ENCODE data around the gene ALG9. TPM values are rescaled to one million over a fixed set of nuclear protein-coding genes. Genes with fewer than 3 reads are reported as not detected.
"Not testable (repeated sequence)": the region's sequence is repeated elsewhere in the genome, so short reads cannot be mapped to it uniquely, and the experiment has no call there.

ALG9 gene
- total RNA-seq, 1 donor from 2014 or later: 15.2 TPM

DNA sequence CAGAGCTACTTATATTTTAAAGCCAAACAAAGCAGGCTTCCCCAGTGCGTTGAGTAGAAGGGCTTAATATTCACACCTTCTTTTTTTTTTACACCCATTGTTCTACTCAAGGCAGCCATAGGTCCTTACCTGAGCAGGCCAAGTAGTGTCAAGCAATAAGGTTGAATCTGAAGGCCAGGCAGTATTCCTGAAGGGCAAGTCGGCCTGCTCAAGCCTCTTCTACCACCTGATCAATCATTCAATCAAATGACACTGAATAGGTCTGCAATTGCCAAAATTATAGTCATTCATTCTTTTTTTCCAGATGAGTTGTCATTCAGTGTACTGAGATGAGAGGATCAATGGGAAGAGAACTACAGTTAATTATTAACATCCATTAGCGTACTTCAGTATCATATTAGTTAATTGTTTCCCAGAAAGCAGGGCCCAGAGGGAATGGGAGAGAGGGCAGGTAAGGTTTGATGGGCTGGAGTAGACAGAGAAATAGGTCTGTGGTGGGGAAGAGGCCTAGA, 93.3 kb downstream of the ALG9 start:
- no peak for DNase-seq
- intact Hi-C loops (cut with micrococcal nuclease): no loop called here
- ATAC-seq: no peak

DNA sequence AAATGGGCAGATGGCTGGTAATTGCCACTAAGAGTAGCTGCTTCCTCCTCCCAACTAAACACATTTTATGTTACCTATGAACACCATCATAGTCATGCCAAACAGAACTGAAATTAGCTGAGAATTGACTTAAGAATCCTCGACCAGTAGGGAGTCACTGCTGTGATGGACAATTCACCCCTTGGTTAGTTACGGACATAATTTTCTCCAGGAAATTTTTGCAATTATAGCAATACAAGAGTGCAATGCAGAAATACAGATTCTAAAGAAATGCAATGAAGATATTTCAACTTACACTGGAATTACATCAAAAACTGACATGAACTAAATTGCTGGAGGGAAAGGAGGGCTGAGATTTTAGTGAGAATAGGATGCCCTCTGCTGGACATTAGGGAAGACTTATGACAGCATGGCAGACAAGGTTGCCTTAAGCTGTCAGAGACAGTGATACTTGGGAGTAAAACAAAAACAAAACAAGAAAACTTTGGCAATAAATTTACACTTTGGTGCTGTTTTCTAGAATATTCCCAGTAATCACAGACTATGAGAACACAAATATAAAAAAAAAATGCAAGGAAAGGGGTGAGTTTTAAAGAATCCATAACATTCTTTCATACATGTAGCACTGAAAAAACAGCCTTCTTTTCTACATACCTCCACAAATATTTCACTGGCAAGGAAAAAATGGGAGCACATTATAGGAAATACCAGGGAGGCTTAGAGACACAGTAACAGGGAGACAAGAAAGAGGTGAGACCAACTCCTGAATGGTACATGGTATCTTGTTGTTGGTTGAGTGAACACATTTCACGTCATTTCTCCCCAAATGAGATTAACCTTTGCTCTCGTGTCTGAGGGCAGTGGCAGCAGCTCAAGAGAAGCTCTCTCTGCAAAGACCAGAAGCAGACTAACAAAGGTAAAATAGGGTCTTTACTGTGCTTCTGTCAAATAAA, 94.0 kb downstream of the ALG9 start:
- intact Hi-C loops (cut with micrococcal nuclease): loop anchor here (2.0 kb wide), 1 partner anchor 175 kb away; the partner anchor contains the start of gene SIK2
- ATAC-seq: peak; percentile 82

DNA sequence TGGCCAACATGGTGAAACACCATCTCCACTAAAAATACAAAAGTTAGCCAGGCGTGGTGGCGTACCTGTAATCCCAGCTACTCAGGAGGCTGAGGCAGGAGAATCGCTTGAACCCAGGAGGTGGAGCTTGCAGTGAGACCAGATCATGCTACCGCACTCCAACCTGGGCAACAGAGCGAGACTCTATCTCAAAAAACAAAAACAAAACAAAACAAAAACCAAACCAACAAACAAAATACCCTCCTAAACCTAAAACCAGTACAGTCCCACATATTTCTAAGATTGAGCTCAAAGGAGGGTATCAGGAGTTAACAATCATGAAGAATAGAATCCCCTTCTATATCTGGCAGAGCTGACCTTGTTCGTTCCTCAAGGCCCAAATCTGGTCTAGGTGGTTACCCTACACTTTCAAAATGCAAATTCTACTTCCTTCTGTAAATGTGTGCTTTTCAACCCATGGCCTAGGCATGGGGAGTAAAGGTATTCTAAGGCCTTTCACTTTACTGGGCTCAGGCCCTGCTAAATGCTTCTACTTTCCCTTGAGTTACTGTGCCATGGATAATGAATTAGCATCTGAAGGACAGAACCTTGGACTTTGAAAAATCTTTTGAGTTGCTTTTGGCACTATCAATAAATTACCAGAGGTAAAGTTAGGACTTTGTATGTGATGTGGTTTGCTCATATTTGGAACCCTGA, 94.8 kb downstream of the ALG9 start:
- ATAC-seq: no peak

More for the DNA sequence above, 94.0 kb downstream of the ALG9 start:
- no peak for DNase-seq

DNA sequence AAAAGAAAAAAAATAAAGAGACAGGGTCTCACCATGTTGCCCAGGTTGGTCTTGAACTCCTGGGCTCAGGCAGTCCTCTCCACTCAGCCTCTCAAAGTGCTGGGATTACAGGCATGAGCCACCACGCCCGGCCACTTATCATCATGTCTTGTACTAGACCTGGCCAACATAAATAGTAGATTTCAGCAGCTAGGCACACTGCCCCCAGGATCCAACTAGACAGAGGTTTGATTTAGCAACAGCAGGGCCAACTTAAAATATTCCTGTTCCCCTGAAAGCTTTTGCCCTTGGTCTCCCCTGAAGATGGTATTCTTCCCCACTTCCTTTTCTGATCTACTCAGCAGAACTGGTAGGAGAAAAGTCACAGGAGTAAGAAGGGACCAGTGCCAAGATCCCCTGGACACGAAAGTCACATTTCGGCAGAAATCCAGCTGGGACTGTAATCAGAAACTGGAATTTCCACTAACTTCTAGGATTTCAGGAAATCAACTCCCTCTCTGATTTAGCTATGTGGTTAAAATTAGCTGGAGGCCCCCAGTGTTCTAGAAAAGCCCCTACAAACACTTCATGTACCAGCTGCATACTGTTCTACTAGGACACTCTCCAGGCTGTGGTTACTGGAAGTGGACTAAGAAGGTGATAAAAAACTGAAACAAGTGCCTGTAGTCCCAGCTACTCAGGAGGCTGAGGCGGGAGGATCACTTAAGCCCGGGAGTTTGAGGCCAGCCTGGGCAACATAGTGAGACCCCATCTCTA, 96.2 kb downstream of the ALG9 start:
- intact Hi-C loops (cut with micrococcal nuclease): no loop called here
- ATAC-seq (peak; percentile 66), DNase-seq (peak; percentile 48)

More for the DNA sequence above, 94.8 kb downstream of the ALG9 start:
- intact Hi-C loops (cut with micrococcal nuclease): loop anchor here (2.0 kb wide), 1 partner anchor 174 kb away; the partner anchor contains the start of gene SIK2
- no peak for DNase-seq

DNA sequence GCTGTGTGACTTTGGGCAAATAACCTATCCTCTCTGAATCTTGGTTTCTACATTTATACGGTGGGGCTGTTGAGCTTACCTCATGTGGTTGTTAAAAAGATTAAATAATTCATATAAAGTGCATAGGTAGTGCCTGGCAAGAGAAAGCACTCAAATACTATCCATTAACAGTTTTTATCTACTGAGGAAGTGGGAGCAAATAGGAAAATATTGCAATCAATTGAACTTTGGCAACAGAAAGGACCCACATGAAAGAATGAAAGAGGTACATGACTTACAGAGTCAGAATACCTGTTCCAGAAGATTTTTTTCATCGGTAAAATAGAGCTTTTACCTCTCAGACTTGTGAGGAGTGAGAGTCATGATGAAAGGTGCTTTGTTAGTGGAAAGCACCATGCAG, 98.8 kb downstream of the ALG9 start:
- ATAC-seq (no peak), DNase-seq (no peak)
- intact Hi-C loops (cut with micrococcal nuclease): no loop called here

DNA sequence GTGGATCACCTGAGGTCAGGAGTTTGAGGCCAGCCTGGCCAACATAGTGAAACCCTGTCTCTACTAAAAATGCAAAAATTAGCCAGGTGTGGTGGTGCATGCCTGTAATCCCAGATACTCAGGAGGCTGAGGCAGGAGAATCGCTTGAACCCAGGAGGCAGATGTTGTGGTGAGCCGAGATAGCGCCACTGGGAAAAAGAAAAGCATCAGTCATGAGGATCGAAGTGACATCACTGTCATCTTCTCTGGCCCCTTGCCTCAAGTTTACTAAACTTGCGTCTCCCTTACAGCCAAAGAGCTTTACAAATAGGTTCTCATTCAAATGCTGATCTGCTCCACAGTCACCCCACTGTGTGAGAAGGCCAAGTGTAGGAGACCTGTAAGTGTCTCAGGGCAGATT, 100.2 kb downstream of the ALG9 start:
- intact Hi-C loops (cut with micrococcal nuclease); DNase-seq; ATAC-seq: not testable (repeated sequence)

DNA sequence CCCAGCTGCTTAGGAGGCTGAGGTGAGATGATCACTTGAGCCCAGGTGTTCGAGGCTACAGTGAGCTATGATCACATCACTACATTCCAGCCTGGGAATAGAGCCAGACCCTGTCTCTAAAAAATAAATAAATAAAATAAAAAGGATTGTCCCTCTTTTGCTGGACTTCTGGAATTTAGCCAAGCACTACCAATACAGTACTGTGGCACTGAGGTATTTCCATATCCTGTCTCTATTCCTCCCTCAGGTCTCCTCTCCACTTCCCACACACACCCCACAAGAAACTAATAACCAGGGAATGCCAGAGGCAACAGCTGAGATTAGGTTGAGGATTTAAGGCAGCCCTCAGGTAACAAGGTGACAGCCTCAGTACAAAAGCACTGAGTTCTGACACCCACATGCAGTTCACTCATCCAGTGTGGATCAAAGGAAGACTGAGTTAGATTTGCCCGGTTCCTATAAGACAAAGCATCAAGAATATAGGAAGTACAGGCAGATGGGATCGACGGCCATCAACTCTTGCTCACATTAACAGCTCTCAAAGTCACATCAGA, 100.7 kb downstream of the ALG9 start:
- intact Hi-C loops (cut with micrococcal nuclease): no loop called here
- DNase-seq (no peak), ATAC-seq (no peak)

DNA sequence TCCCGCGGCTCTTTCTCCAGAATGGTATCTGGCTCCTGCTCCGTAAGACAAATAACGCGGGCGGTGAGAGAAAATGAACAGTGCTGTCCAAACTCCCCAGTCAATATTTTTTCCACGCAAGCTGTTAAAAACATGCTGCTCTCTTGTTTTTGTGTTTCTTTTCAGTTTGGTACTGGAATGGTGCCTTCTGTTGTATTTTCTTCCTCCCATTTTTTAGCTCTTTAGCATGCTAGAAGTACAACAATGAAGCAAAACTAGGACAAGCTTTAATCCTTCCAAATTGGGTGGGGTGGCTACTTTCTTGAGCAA, 104.6 kb downstream of the ALG9 start:
- ATAC-seq: peak; percentile 57
- no peak for DNase-seq
- intact Hi-C loops (cut with micrococcal nuclease): loop anchor here (10.0 kb wide), 1 partner anchor 78 kb away; no protein-coding TSS in a partner anchor

DNA sequence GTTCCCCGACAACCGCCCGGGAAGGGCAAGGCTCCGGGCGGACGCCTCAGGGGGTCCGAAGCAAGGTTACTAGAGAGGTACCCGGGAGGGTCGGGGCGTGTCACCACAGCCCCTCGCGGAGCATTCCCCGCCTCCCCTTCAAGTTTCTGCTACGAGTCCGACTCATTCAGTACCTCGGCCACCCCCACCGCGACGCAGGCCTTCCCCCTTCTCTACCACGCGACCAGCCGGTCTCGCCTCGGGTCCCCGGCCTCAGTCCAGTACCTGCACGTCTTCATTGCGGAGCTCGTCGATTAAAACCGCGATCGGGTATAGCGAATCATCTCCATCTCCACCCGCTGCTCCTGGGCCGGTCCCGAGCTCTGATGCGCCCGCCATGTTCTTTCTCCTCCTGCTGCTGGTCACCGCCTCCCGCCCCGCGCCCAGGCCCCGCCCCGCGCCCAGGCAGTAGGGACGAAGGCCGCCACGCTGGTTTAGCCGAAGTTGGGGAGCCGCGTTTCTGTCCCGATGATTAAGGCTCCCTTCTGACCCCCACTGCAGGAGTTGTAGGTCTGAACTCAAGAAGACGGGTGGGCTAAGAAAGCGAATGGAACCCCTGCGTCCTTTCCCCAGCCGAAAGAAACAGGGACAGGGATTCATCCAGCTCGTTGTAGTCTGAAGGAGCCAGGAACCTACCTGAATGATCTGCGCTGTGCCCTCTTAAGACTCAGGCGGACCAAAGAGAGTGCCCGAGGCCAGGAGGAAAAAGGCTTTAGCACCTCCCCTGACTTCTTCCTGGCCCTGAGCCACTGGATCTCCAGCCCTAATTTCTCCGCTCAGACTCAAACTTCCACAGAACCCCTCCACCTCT, 105.2 kb downstream of the ALG9 start, which contains the start of gene PPP2R1B:
Gene PPP2R1B, minus strand, starts transcription at position 406 of the 850 bp plus-strand sequence. Its CDS starts 28 bp downstream, at position 378.
- DNase-seq: peak; percentile 81
- intact Hi-C loops (cut with micrococcal nuclease): loop anchor here (10.0 kb wide), 1 partner anchor 79 kb away; no protein-coding TSS in a partner anchor
- peak; percentile 99 for ATAC-seq

DNA sequence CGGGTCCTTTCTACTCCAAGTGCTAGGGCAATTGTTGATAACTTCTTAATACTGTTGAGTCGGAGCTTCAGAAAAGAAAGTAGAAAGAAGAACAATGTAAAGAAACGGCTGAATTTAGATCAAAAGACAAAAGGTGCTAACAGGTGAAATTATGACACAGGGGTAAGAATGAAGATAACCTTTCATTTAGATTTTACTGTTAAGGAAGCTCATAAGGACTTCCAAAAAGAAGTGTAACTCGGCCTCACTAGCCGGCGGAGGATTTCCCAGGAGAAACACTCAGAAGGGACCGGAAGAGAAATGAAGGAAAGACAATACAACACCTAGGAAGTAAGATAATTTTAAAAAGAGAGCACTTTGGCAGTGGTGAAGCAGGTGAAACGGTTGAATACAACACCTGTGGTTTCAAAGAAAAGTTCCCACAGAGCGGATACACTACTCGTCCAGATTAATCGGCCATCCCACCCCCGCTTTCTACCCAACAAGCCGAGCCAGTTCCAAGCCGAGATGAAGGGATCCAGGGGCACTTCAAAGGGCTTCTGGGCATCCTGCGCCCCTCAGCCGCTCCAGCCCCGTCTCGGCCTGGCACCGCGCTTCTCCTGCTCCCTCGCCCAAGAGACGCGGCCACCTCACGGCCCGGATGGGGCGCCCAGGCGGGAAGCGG, 105.9 kb downstream of the ALG9 start:
- DNase-seq (no peak), ATAC-seq (peak; percentile 62)
- intact Hi-C loops (cut with micrococcal nuclease): loop anchor here (10.0 kb wide), 1 partner anchor 79 kb away; no protein-coding TSS in a partner anchor

DNA sequence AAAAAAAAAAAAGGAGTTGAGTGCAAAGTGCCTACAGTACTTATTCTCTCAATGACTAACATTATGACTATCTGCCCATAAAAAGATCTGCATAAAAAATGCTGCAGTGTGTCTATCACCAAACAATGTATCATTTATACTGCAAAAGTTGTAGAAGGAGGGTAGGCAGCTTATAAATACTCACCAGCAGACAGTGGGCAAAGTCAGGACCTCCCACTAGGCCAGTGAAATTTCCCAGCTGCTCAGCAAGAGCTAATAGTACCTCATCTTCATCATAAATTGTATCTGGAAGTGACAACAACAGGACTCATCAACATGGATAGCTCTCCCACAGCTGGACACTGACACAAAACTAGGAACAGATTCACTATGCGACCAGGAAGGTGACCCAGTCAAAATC, 106.8 kb downstream of the ALG9 start:
- intact Hi-C loops (cut with micrococcal nuclease): loop anchor here (10.0 kb wide), 1 partner anchor 80 kb away; no protein-coding TSS in a partner anchor
- ATAC-seq (no peak), DNase-seq (no peak)

DNA sequence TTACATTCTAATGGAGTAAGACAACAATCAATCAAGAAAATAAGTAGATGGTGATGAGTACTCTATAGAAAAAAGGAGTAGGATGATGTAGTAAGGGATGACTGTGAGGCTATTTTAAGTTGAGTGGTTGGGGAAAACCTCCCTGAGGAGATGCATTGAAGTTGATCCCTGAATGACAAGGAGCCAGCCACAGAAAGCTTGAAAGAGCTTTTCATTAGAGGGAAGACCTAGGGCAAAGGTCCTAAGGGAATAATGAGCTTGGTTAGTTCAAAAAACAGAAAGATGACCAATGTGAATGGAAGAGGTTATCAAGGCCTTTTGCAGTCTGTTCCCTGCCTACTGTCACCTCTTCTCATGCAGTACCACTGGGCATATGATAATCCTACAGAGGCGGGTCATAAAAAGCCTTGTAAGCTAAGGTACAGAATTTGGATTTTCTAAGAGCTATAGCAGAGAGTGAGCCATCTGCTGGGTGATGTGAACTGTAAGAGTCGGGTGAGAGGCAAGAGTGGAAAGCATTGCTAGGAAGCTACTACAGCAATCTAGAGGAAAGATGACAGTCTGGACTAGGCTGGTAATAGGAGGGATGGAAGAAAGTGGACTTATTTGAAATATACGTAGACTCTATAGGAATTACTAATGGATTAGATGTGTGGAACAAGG, 108.3 kb downstream of the ALG9 start:
- DNase-seq (no peak), ATAC-seq (no peak)
- intact Hi-C loops (cut with micrococcal nuclease): loop anchor here (10.0 kb wide), 1 partner anchor 82 kb away; no protein-coding TSS in a partner anchor

DNA sequence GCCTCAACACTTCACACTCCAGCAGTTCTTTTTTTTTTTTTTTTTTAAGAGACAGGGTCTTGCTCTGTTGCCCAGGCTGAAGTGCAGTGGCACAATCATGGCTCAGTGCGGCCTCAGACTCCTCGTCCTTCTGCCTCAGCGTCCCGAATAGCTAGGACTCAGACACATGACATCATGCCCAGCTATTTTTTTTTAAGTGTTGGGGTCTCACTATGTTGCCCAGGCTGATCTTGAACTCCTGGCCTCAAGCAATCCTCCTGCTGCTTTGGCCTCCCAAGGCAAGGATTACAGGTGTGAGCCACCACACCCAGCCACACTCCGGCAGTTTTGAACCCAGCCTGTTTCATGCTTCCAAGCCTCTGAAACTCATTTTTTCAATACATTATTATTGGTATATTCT, 108.9 kb downstream of the ALG9 start:
- intact Hi-C loops (cut with micrococcal nuclease): loop anchor here (10.0 kb wide), 1 partner anchor 82 kb away; no protein-coding TSS in a partner anchor
- no peak for ATAC-seq

DNA sequence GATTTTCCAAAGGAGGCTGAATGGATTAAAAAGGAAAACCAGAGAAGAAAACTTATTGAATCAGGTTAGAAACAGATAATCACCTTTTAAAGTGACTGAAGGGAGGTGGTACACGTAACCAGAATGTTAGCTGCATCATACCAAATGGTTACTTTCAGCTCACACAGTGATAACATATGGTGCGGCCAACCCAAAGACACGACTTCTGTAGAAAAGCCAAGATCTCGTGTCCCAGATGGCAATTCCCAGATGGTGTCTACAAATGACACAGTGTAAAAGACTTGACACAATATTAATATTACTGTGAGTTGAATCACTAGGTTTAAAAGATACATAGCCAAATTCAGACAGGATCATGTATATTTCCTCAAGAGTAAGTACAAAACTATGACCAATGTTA, 110.3 kb downstream of the ALG9 start:
- intact Hi-C loops (cut with micrococcal nuclease): loop anchor here (10.0 kb wide), 1 partner anchor 84 kb away; no protein-coding TSS in a partner anchor
- ATAC-seq: no peak
- no peak for DNase-seq

More for the DNA sequence above, 108.9 kb downstream of the ALG9 start:
- DNase-seq: no peak

DNA sequence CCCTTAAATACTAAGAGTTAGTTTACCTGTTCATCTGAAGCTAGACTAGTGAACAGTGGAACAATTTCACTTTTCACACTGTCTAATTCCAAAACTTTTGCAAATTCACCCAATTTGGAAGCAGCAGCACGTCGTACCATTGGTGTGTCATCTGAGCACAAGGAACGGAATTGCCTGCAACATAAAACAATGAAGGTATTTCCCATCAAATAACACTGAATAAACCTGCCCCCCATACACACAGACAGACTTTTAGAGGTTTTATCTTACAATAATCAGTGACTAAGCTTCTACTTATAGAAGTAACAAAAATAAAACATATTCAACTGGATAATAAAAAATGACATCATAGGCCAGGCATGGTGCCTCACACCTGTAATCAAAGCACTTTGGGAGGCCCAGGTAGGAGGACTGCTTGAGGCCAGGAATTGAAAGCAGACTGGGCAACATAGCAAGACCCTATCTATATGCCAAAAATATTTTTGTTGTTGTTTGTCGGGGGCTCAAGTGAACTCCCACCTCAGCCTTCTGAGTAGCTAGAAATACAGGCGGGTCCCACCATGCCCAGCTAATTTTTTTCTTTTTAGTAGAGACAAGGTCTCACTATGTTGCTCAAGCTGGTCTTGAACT, 111.5 kb downstream of the ALG9 start:
- ATAC-seq (no peak), DNase-seq (no peak)
- intact Hi-C loops (cut with micrococcal nuclease): loop anchor here (10.0 kb wide), 1 partner anchor 85 kb away; no protein-coding TSS in a partner anchor

DNA sequence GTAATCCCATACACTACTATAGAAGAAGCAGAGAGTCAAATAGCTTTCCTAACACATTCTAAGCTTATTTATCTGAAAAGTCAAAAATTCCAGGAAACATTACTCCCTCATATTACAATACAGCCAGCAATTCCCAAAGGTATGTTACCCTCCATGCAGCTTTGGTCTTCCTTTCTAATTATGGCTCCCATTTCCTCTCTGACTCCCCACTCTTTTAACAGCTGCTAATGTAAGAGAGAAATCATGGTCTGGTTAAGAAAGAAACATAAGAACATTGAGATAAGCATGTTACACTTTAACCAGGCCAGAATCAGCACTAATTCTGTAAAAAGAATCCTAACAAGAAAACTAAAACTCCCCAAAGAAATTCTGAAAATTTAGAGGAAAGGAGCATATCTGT, 112.0 kb downstream of the ALG9 start:
- DNase-seq (no peak), ATAC-seq (peak; percentile 74)
- intact Hi-C loops (cut with micrococcal nuclease): no loop called here
